GM10266 (cell line): ENCODE measurements around the gene XRCC4.
"Not testable (repeated sequence)": the region's sequence is repeated elsewhere in the genome, so short reads cannot be mapped to it uniquely, and the experiment has no call there.

Source experiments
- DNase-seq: peaks from one replicate; pipeline ENCODE4 v3.0.0; 2012; ENCODE audit errors: extremely low spot score
- CTCF ChIP-seq: IDR thresholded peaks from 2 replicates; pipeline ENCODE4 v1.5.1; 2012; ENCODE audit warnings: mild to moderate bottlenecking, low read depth; ENCODE audit not compliant: control insufficient read depth, insufficient read depth; ENCODE audit errors: missing control alignments

The XRCC4 gene

GRCh38 chr5:83050723-83051340 is 26.5 kb upstream of the XRCC4 start:
- TF ChIP-seq CTCF, result no peak
- no peak for DNase-seq

GRCh38 chr5:83055166-83055565 is 22.2 kb upstream of the XRCC4 start:
- TF ChIP-seq CTCF, result no peak
- DNase-seq, result no peak

GRCh38 chr5:83058726-83059125 is 18.6 kb upstream of the XRCC4 start:
- no peak for DNase-seq
- no peak for TF ChIP-seq CTCF

GRCh38 chr5:83059341-83059740 is 18.0 kb upstream of the XRCC4 start:
- TF ChIP-seq CTCF, result no peak
- no peak for DNase-seq

- no peak for DNase-seq
- no peak for TF ChIP-seq CTCF
These were observed 10.7 kb upstream of the XRCC4 start for GRCh38 chr5:83066548-83067110.

- DNase-seq, result not testable (repeated sequence)
These were observed 10.0 kb upstream of the XRCC4 start for GRCh38 chr5:83067377-83067776.

GRCh38 chr5:83069096-83069799 is 8.1 kb upstream of the XRCC4 start:
- no peak for DNase-seq
- TF ChIP-seq CTCF, result no peak
